Measurements from ENCODE around the gene ANAPC16. TPM values are rescaled to one million over a fixed set of nuclear protein-coding genes. Genes with fewer than 3 reads are reported as not detected.
"Not testable (repeated sequence)": the region's sequence is repeated elsewhere in the genome, so short reads cannot be mapped to it uniquely, and the experiment has no call there.

Gene ANAPC16
- total RNA-seq, 6 experiments from 2014 or later = 40.4 to 46.0 (median 40.7) TPM

GRCh38 chr10:72245949-72246525 is 30.2 kb downstream of the ANAPC16 start:
- Mint-ChIP-seq H3K4me3 (no peak overlapping the region), H3K4me1 (ENCODE audit: low read depth) (peaks cover 50% of the 10 kb centered on the region), H3K27ac (no peak overlapping the region), H3K27me3 (ENCODE audit: insufficient read depth) (no peaks in the 10 kb centered on the region; the same call in 1 of the 2 replicates), H3K9me3 (no peaks in the 10 kb centered on the region), H3K36me3 (ENCODE audit: low read depth) (no peaks in the 10 kb centered on the region)
- no peak for DNase-seq
- TF ChIP-seq, protein P1, sequence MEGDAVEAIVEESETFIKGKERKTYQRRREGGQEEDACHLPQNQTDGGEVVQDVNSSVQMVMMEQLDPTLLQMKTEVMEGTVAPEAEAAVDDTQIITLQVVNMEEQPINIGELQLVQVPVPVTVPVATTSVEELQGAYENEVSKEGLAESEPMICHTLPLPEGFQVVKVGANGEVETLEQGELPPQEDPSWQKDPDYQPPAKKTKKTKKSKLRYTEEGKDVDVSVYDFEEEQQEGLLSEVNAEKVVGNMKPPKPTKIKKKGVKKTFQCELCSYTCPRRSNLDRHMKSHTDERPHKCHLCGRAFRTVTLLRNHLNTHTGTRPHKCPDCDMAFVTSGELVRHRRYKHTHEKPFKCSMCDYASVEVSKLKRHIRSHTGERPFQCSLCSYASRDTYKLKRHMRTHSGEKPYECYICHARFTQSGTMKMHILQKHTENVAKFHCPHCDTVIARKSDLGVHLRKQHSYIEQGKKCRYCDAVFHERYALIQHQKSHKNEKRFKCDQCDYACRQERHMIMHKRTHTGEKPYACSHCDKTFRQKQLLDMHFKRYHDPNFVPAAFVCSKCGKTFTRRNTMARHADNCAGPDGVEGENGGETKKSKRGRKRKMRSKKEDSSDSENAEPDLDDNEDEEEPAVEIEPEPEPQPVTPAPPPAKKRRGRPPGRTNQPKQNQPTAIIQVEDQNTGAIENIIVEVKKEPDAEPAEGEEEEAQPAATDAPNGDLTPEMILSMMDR (IDR thresholded peaks at IDR 0.05) = no peak

GRCh38 chr10:72248468-72249151 is 32.8 kb downstream of the ANAPC16 start:
- H3K36me3 Mint-ChIP-seq (ENCODE audit: low read depth) = no peaks in the 10 kb centered on the region
- H3K9me3 Mint-ChIP-seq = no peaks in the 10 kb centered on the region
- no peak overlapping the region for H3K4me3 Mint-ChIP-seq
- no peak for DNase-seq
- peaks cover 45% of the 10 kb centered on the region for H3K4me1 Mint-ChIP-seq (ENCODE audit: low read depth)
- H3K27me3 Mint-ChIP-seq (ENCODE audit: insufficient read depth) = no peaks in the 10 kb centered on the region; the same call in 1 of the 2 replicates
- H3K27ac Mint-ChIP-seq = no peak overlapping the region
- TF ChIP-seq, protein P1 (IDR thresholded peaks at IDR 0.05) = no peak

GRCh38 chr10:72249176-72249862 is 33.5 kb downstream of the ANAPC16 start:
- H3K36me3 Mint-ChIP-seq (ENCODE audit: low read depth); DNase-seq; H3K9me3 Mint-ChIP-seq; H3K27ac Mint-ChIP-seq; H3K27me3 Mint-ChIP-seq (ENCODE audit: insufficient read depth); H3K4me3 Mint-ChIP-seq: not testable (repeated sequence)
- peaks cover 38% of the 10 kb centered on the region for H3K4me1 Mint-ChIP-seq (ENCODE audit: low read depth)

- TF ChIP-seq, protein P1 (IDR thresholded peaks at IDR 0.05) = no peak
- H3K27ac Mint-ChIP-seq = no peak overlapping the region
- peaks cover 40% of the 10 kb centered on the region for H3K4me1 Mint-ChIP-seq (ENCODE audit: low read depth)
- no peaks in the 10 kb centered on the region for H3K9me3 Mint-ChIP-seq
- no peaks in the 10 kb centered on the region; the same call in 1 of the 2 replicates for H3K27me3 Mint-ChIP-seq (ENCODE audit: insufficient read depth)
- no peak overlapping the region for H3K4me3 Mint-ChIP-seq
- no peaks in the 10 kb centered on the region for H3K36me3 Mint-ChIP-seq (ENCODE audit: low read depth)
- peak; percentile 31 for DNase-seq
Measured at GRCh38 chr10:72250666-72251065, 34.9 kb downstream of the ANAPC16 start.

- no peak overlapping the region for H3K4me3 Mint-ChIP-seq
- H3K27ac Mint-ChIP-seq = no peak overlapping the region
- H3K27me3 Mint-ChIP-seq (ENCODE audit: insufficient read depth) = no peaks in the 10 kb centered on the region; the same call in none of the 2 replicates
- no peaks in the 10 kb centered on the region for H3K36me3 Mint-ChIP-seq (ENCODE audit: low read depth)
- no peaks in the 10 kb centered on the region for H3K9me3 Mint-ChIP-seq
- DNase-seq = no peak
- TF ChIP-seq, protein P1 (IDR thresholded peaks at IDR 0.05) = no peak
- peaks cover 33% of the 10 kb centered on the region for H3K4me1 Mint-ChIP-seq (ENCODE audit: low read depth)
Measured at GRCh38 chr10:72251635-72252034, 35.8 kb downstream of the ANAPC16 start.

DNA sequence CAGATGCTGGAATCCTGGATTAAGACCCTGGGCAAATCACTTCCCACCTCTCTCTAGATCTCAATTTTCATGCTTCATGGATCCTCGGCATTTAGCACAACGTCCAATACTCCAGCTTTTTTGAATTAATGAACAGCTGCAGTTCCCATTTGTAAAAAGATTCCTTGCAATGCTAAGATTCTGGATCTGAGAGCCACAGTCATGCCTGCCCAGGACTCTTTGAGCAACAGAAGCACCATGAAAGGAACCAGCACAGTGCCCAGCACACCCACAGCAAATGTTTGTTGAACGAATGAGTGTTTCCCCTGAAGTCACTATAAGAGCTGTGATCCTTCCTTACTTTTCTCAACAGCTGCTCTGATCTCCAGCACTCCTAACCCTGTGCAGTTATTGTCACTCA is 37.2 kb downstream of the ANAPC16 start:
- no peaks in the 10 kb centered on the region for H3K9me3 Mint-ChIP-seq
- peaks cover 30% of the 10 kb centered on the region for H3K4me1 Mint-ChIP-seq (ENCODE audit: low read depth)
- DNase-seq = no peak
- TF ChIP-seq, protein P1 (IDR thresholded peaks at IDR 0.05) = no peak
- peaks cover 3% of the 10 kb centered on the region for H3K27me3 Mint-ChIP-seq (ENCODE audit: insufficient read depth)
- H3K4me3 Mint-ChIP-seq = no peak overlapping the region
- no peak overlapping the region for H3K27ac Mint-ChIP-seq
- H3K36me3 Mint-ChIP-seq (ENCODE audit: low read depth) = no peaks in the 10 kb centered on the region
